SK-MEL-5 (cell line): ENCODE data around the gene NMS. TPM values are rescaled to one million over a fixed set of nuclear protein-coding genes. Genes with fewer than 3 reads are reported as not detected.

Experiments
- total RNA-seq: library from RNA; depleted of rRNA; stranded (reverse); fragments of >200 nt; shearing (Covaris generic); gene quantifications from 2 replicates; pipeline ENCODE4 v1.2.3, GENCODE V29; 2014; rRNA removed

NMS gene
- total RNA-seq, 1 experiment from 2014 or later, result not detected

Other genes starting within 250 kb of the NMS start
- gene LONRF2, start 148.0 kb upstream of the NMS start, total RNA-seq, result 12.1 and 12.3 TPM in 2 replicates
- 35.5 and 36.6 TPM in 2 replicates for gene CHST10, start 52.8 kb upstream of the NMS start, total RNA-seq
- 21.4 and 23.1 TPM in 2 replicates for gene PDCL3, start 92.5 kb downstream of the NMS start, total RNA-seq